DND-41 (cell line): ENCODE results near the gene HBE1.
"Not testable (repeated sequence)": the region's sequence is repeated elsewhere in the genome, so short reads cannot be mapped to it uniquely, and the experiment has no call there.

Source experiments
- CTCF ChIP-seq: IDR thresholded peaks from 2 replicates; pipeline ENCODE4 v1.5.1; 2012; ENCODE audit warnings: borderline replicate concordance, low read length, moderate library complexity, mild to moderate bottlenecking; ENCODE audit not compliant: poor library complexity, severe bottlenecking; ENCODE audit errors: extremely low read depth
- EZH2 ChIP-seq: IDR thresholded peaks from 3 replicates; pipeline ENCODE4 v1.6.1; 2012; ENCODE audit warnings: borderline replicate concordance, low read depth, mild to moderate bottlenecking, moderate library complexity, low read length, inconsistent platforms; ENCODE audit not compliant: severe bottlenecking

GRCh38 chr11:5313326-5314023, 43.7 kb upstream of the HBE1 start:
- TF ChIP-seq CTCF, EZH2: not testable (repeated sequence)
